ENCODE measurements around the gene LRP11.
"Not testable (repeated sequence)": the region's sequence is repeated elsewhere in the genome, so short reads cannot be mapped to it uniquely, and the experiment has no call there.

LRP11 gene

DNA sequence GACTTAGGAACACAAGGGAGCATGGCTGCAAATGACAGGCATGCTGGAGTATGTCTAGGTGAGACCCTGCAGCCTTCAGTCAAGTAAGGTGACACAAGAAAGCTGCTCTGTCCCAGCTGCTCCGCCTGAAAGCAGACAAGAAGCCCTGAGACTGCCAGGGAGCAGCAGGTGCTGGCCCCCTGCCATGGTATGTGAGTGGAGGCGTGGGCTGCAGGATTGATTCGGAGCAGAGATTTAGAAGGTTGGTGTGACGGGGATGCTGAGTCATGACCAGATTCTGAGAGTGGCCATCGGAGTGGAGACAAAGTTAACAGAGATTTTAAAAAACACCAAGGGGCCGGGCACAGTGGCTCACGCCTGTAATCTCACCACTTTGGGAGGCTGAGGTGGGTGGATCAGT, 17.8 kb downstream of the LRP11 start:
- no peak for DNase-seq

GRCh38 chr6:149845549-149845948, 18.6 kb downstream of the LRP11 start:
- no peak for DNase-seq

DNA sequence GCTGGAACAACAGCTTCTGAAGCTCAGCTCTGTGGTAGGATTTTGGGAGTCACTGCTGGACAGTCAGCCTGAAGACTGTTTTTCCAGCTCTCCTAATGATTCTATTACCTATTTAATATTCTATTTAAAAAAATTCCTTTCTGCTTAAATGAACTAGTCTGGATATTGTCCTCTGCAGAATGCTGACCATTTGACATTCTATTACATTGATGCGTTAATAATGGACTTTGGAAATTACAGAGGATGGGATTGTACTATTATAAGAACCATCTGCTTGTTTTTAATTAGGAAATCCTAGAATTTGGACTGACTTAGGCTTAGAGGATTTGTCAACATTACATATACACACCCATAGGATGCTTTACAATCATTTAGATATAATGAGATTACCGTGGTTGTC, 19.7 kb downstream of the LRP11 start:
- no peak for DNase-seq

GRCh38 chr6:149844036-149844435, 20.1 kb downstream of the LRP11 start:
- not testable (repeated sequence) for DNase-seq

DNA sequence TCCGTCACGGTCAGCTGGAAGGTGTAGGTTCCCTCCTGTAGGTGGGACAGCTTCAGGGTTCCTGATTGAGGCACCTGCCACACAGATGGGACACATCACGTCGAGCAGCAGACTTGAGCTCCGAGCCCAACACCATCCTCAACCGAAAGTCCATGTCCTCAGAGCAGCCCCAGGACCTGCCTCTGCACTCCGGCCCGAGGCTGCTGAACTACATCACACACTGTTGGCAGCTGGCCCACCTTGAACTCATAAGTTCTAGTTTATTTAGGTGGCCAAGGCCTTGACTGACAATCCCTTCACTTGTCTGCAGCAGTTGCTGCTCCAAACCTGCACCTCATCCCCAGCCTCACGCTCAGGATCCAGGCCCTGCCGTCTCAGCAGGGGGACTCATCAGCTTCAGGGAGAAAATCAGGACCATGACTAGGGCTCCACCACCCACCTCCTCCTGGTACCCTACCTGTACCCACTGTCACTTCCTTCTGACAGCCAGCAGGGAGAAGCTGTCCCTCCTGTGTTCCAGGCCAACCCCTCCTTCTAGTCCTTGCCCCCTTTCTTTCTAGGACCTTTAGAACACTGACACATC, 21.0 kb downstream of the LRP11 start:
- no peak for DNase-seq

- no peak for DNase-seq
Measured at GRCh38 chr6:149842331-149842730, 21.8 kb downstream of the LRP11 start.

DNA sequence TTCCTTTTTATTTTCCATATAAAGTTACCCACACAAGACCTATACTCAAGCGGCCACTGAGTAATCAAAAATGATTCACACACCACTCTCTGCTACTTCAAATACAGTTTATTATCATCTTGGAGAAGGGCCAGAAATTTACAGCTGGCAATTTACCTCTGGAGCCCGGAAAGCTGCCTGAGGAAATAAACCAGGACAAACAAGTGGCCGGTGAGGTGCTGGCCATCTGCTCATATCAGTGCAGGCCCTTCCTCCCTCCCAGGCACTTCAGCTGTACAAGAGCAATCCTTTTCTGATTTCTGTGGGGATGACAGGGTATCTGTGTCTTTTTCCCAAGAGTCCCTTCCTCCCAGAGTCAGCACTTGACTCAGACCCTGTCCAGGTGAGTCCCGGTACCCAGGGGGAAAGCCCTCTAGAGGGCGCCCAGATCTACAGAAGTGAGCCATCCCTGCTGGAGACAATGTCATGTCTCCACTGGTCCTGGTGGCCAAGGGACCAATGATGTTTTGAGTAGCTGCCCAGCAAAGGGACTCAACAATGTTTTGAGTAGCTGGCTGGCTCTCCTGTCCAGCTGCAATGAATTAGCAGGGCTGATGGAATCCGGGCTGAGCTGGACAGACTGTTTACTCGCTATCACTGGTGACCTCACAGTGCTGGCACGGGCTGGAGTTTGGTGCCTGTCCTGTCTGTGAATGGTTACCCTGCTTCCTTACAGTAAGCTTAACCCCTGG, 23.6 kb downstream of the LRP11 start:
- DNase-seq: no peak

GRCh38 chr6:149834513-149835481, 29.4 kb downstream of the LRP11 start:
- DNase-seq: peak; percentile 31

GRCh38 chr6:149833651-149834050, 30.5 kb downstream of the LRP11 start:
- no peak for DNase-seq

GRCh38 chr6:149831308-149831820, 32.8 kb downstream of the LRP11 start:
- no peak for DNase-seq

- no peak for DNase-seq
Measured at GRCh38 chr6:149830731-149831307, 33.3 kb downstream of the LRP11 start.

GRCh38 chr6:149825292-149825691, 38.9 kb downstream of the LRP11 start:
- no peak for DNase-seq

- DNase-seq: no peak
Measured at GRCh38 chr6:149823013-149823412, 41.1 kb downstream of the LRP11 start.

DNA sequence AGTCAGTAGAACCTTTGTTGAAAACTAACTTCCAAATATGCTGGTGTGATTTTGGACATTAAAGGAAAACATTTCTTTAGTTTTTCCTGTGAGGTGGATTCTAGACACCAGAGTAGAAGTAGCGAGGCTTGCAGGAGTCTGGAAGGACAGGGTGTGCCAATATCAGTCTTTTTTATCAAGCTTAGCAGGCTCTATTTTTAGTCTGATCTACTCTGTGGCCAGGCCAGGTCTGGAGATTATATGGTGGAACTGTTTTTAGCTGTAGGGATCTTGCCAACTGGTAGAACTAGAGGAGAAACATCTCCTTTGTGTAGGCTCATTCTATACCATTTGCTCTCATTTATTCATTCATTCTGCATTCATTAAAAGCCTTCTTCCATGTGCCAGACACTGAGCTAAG, 42.7 kb downstream of the LRP11 start:
- DNase-seq: no peak

DNA sequence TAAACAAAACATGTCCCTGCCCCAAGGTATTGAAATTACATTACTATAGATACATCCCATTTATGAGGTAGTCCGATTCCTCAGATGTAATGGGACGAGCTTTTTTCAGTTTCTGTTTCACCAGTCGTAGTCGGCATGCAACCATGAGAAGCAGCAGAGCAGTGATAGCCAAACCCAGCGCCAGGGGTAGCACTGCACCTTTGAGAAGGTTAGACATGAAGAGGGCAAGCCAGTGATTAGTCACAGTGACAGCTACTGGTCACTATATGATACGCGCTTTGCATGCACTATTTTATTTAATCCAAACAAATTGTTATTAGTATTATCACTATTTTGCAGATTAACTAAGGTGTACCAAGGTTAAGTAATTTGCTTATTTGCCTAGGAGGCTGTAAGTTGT, 43.7 kb downstream of the LRP11 start:
- no peak for DNase-seq

GRCh38 chr6:149815788-149816187, 48.4 kb downstream of the LRP11 start:
- DNase-seq: no peak

DNA sequence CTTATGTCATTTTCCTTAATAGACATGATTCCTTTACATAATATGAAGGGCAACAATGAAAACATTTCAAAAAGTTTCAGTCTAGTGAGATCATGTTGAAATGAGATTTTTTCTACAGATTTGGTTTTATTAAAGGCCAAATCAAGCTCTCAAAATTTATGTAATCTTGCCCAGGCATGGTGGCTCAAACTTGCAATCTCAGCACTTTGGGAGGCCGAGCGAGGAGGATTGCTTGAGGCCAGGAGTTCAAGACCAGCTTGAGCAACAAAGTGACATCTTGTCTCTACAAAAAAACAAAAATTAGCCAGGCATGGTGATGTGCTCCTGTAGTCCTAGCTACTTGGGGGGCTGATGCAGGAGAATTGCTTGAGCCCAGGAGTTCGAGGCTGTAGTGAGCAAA, 50.8 kb downstream of the LRP11 start:
- no peak for DNase-seq

DNA sequence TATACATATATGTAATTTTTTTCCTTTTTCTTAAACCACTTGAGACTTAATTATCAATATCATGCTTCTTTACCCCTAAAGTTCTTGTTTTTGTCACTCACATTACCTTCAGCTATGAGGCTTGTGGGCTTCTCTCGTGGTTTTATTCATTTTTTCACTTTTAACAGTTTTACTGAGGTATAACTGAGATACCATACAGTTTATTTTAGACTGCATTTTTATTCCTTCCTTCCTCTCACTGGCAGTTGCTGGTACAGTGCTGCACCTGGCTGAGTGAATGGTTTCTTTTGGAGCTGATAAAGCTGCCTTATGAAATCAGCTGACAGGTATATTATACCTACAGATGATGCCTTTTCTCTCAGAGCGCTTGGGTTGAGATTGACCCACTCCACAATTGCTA, 54.4 kb downstream of the LRP11 start:
- DNase-seq: no peak

DNA sequence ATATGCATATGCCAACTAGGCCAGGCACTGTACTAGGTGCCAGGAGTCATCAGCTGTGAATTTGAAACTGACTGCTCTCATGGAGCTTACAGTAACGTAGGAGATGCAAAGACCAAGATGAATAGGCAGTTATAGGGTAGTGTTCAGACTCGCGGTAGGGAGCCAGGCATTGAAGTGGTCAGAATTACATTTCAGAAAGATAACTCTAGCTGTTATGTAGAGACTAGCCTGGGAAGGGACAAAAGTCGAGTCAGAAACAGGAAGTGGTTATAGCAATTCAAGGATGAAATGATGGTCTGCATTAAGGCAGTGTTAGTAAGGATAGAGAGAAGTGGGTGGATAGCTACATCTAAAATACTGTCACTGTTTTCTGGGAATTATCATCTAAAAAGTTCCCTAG, 58.0 kb downstream of the LRP11 start:
- DNase-seq: no peak

GRCh38 chr6:149783551-149783950, 80.6 kb downstream of the LRP11 start:
- DNase-seq: no peak

DNA sequence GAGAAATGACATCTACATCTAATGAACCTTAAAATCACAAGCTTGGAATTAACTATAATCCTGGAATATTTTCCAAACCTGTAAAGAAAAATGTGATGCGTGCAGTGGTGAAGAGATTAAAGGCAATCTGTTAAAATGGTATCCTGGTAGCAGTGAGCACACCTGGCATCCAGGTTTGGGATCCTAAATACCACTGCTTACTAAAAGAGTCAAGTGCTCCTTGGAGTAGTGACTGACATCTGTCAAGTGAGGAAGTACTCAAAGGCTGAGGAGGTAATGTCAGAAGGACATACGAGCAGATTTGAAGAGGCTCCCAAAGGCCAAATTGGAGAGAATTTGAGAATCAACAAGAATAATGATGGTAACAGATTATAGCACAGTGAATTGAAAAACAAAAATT, 81.8 kb downstream of the LRP11 start:
- no peak for DNase-seq

- DNase-seq: no peak
Measured at GRCh38 chr6:149781715-149782114, 82.4 kb downstream of the LRP11 start.

DNA sequence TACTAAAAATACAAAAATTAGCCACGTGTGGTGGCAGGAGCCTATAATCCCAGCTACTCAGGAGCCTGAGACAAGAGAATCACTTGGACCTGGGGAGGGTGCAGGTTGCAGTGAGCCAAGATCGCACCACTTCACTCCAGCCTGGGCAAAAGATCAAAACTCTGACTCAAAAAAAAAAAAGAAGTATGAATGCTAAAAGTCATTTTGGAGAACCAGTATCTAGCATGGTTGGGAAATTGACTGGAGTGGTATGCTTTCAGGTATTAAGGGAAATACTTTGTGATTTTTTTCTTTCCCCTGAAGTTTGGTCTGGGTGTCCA, 84.6 kb downstream of the LRP11 start:
- DNase-seq: no peak

Data from NCI-H1694 treated with DMSO at 0.1 percent for 48 hours (cell line).